Measurements from ENCODE around the gene IRF5.

Gene IRF5

GRCh38 chr7:128922496-128923410 lies 15.0 kb upstream of the IRF5 start:
- Histone ChIP-seq H3K27me3 (ENCODE audit: control insufficient read depth, insufficient read depth, low read length) (no peaks in the 10 kb centered on the region), H3K9ac (ENCODE audit: low read length) (no peak overlapping the region), H3K9me3 (ENCODE audit: control insufficient read depth, insufficient read depth, low read depth, low read length) (no peaks in the 10 kb centered on the region), H3K4me1 (ENCODE audit: control insufficient read depth, insufficient read depth, low read length) (peaks cover 9% of the 10 kb centered on the region), H3K4me3 (ENCODE audit: low read depth, low read length) (no peak overlapping the region), H3K36me3 (ENCODE audit: control insufficient read depth, insufficient read depth, low read length) (no peaks in the 10 kb centered on the region), H3K27ac (ENCODE audit: low read depth, low read length) (no peak overlapping the region)

GRCh38 chr7:128923411-128923800 lies 14.3 kb upstream of the IRF5 start:
- no peaks in the 10 kb centered on the region for H3K36me3 ChIP-seq (ENCODE audit: control insufficient read depth, insufficient read depth, low read length)
- H3K27ac ChIP-seq (ENCODE audit: low read depth, low read length) = no peak overlapping the region
- peaks cover 9% of the 10 kb centered on the region for H3K4me1 ChIP-seq (ENCODE audit: control insufficient read depth, insufficient read depth, low read length)
- no peaks in the 10 kb centered on the region for H3K27me3 ChIP-seq (ENCODE audit: control insufficient read depth, insufficient read depth, low read length)
- peaks cover 4% of the 10 kb centered on the region; the same call in 1 of the 2 replicates for H3K9me3 ChIP-seq (ENCODE audit: control insufficient read depth, insufficient read depth, low read depth, low read length)
- no peak overlapping the region for H3K9ac ChIP-seq (ENCODE audit: low read length)
- H3K4me3 ChIP-seq (ENCODE audit: low read depth, low read length) = no peak overlapping the region

- no peaks in the 10 kb centered on the region for H3K36me3 ChIP-seq (ENCODE audit: control insufficient read depth, insufficient read depth, low read length)
- no peak overlapping the region for H3K4me3 ChIP-seq (ENCODE audit: low read depth, low read length)
- H3K27ac ChIP-seq (ENCODE audit: low read depth, low read length) = no peak overlapping the region
- peaks cover 6% of the 10 kb centered on the region; the same call in 1 of the 2 replicates for H3K9me3 ChIP-seq (ENCODE audit: control insufficient read depth, insufficient read depth, low read depth, low read length)
- no peak overlapping the region for H3K9ac ChIP-seq (ENCODE audit: low read length)
- peaks cover 9% of the 10 kb centered on the region for H3K4me1 ChIP-seq (ENCODE audit: control insufficient read depth, insufficient read depth, low read length)
- no peaks in the 10 kb centered on the region for H3K27me3 ChIP-seq (ENCODE audit: control insufficient read depth, insufficient read depth, low read length)
Observed at GRCh38 chr7:128924707-128925588, 12.8 kb upstream of the IRF5 start.

GRCh38 chr7:128928159-128928813 lies 9.4 kb upstream of the IRF5 start:
- H3K9ac ChIP-seq (ENCODE audit: low read length) = no peak overlapping the region
- H3K36me3 ChIP-seq (ENCODE audit: control insufficient read depth, insufficient read depth, low read length) = no peaks in the 10 kb centered on the region
- H3K27me3 ChIP-seq (ENCODE audit: control insufficient read depth, insufficient read depth, low read length) = peaks cover 3% of the 10 kb centered on the region; the same call in 1 of the 2 replicates
- no peak overlapping the region for H3K27ac ChIP-seq (ENCODE audit: low read depth, low read length)
- H3K4me3 ChIP-seq (ENCODE audit: low read depth, low read length) = no peak overlapping the region
- H3K9me3 ChIP-seq (ENCODE audit: control insufficient read depth, insufficient read depth, low read depth, low read length) = peaks cover 6% of the 10 kb centered on the region; the same call in 1 of the 2 replicates
- 0 out of 2 replicates have a peak, but pooled peaks cover 2% of the 10 kb centered on the region for H3K4me1 ChIP-seq (ENCODE audit: control insufficient read depth, insufficient read depth, low read length)

GRCh38 chr7:128928882-128929788 lies 8.6 kb upstream of the IRF5 start:
- Histone ChIP-seq H3K9ac (ENCODE audit: low read length) (no peak overlapping the region), H3K27me3 (ENCODE audit: control insufficient read depth, insufficient read depth, low read length) (peaks cover 3% of the 10 kb centered on the region; the same call in 1 of the 2 replicates), H3K36me3 (ENCODE audit: control insufficient read depth, insufficient read depth, low read length) (no peaks in the 10 kb centered on the region), H3K4me3 (ENCODE audit: low read depth, low read length) (no peak overlapping the region), H3K4me1 (ENCODE audit: control insufficient read depth, insufficient read depth, low read length) (0 out of 2 replicates have a peak, but pooled peaks cover 4% of the 10 kb centered on the region), H3K27ac (ENCODE audit: low read depth, low read length) (no peak overlapping the region), H3K9me3 (ENCODE audit: control insufficient read depth, insufficient read depth, low read depth, low read length) (peaks cover 6% of the 10 kb centered on the region; the same call in 1 of the 2 replicates)

GRCh38 chr7:128931190-128931798 lies 6.4 kb upstream of the IRF5 start:
- no peak overlapping the region for H3K27ac ChIP-seq (ENCODE audit: low read depth, low read length)
- H3K27me3 ChIP-seq (ENCODE audit: control insufficient read depth, insufficient read depth, low read length) = peaks cover 25% of the 10 kb centered on the region
- H3K4me1 ChIP-seq (ENCODE audit: control insufficient read depth, insufficient read depth, low read length) = 0 out of 2 replicates have a peak, but pooled peaks cover 4% of the 10 kb centered on the region
- peaks cover 6% of the 10 kb centered on the region; the same call in 1 of the 2 replicates for H3K9me3 ChIP-seq (ENCODE audit: control insufficient read depth, insufficient read depth, low read depth, low read length)
- no peak overlapping the region for H3K4me3 ChIP-seq (ENCODE audit: low read depth, low read length)
- no peaks in the 10 kb centered on the region for H3K36me3 ChIP-seq (ENCODE audit: control insufficient read depth, insufficient read depth, low read length)
- H3K9ac ChIP-seq (ENCODE audit: low read length) = no peak overlapping the region

- Histone ChIP-seq H3K36me3 (ENCODE audit: control insufficient read depth, insufficient read depth, low read length) (no peaks in the 10 kb centered on the region), H3K9ac (ENCODE audit: low read length) (no peak overlapping the region), H3K27ac (ENCODE audit: low read depth, low read length) (no peak overlapping the region), H3K4me3 (ENCODE audit: low read depth, low read length) (no peak overlapping the region), H3K9me3 (ENCODE audit: control insufficient read depth, insufficient read depth, low read depth, low read length) (peaks cover 6% of the 10 kb centered on the region; the same call in 1 of the 2 replicates), H3K4me1 (ENCODE audit: control insufficient read depth, insufficient read depth, low read length) (0 out of 2 replicates have a peak, but pooled peaks cover 4% of the 10 kb centered on the region), H3K27me3 (ENCODE audit: control insufficient read depth, insufficient read depth, low read length) (peaks cover 34% of the 10 kb centered on the region)
Observed at GRCh38 chr7:128931965-128932861, 5.5 kb upstream of the IRF5 start.

GRCh38 chr7:128932862-128933179 lies 4.9 kb upstream of the IRF5 start:
- H3K4me1 ChIP-seq (ENCODE audit: control insufficient read depth, insufficient read depth, low read length) = 0 out of 2 replicates have a peak, but pooled peaks cover 4% of the 10 kb centered on the region
- H3K27ac ChIP-seq (ENCODE audit: low read depth, low read length) = no peak overlapping the region
- H3K9ac ChIP-seq (ENCODE audit: low read length) = no peak overlapping the region
- peaks cover 6% of the 10 kb centered on the region; the same call in 1 of the 2 replicates for H3K9me3 ChIP-seq (ENCODE audit: control insufficient read depth, insufficient read depth, low read depth, low read length)
- no peaks in the 10 kb centered on the region for H3K36me3 ChIP-seq (ENCODE audit: control insufficient read depth, insufficient read depth, low read length)
- no peak overlapping the region for H3K4me3 ChIP-seq (ENCODE audit: low read depth, low read length)
- H3K27me3 ChIP-seq (ENCODE audit: control insufficient read depth, insufficient read depth, low read length) = peaks cover 40% of the 10 kb centered on the region

Measured in HUES6 (cell line).